H9 (cell line): ENCODE data around the gene GRID1. TPM values are rescaled to one million over a fixed set of nuclear protein-coding genes. Genes with fewer than 3 reads are reported as not detected.

ENCODE experiments used
- DNase-seq: peaks from one replicate; pipeline ENCODE4 v3.0.0-alpha.2; 2017
- H2AFZ ChIP-seq: one replicate; pipeline ENCODE4 v1.6.1; 2013; ENCODE audit warnings: mild to moderate bottlenecking, low read length, control low read depth, moderate library complexity
- H2AK5ac ChIP-seq: 2 replicates; pipeline ENCODE4 v1.6.1; 2013; ENCODE audit warnings: low read length, control low read depth, mixed read lengths; ENCODE audit not compliant: insufficient read length
- H2BK120ac ChIP-seq: one replicate; pipeline ENCODE4 v1.6.1; 2013; ENCODE audit warnings: low read depth, mild to moderate bottlenecking, low read length, control low read depth, inconsistent platforms; ENCODE audit not compliant: poor library complexity, severe bottlenecking
- H2BK12ac ChIP-seq: 2 replicates; pipeline ENCODE4 v1.6.1; 2013; ENCODE audit warnings: low read length, control low read depth, mixed read lengths, low read depth; ENCODE audit not compliant: insufficient read length
- H2BK15ac ChIP-seq: 2 replicates; pipeline ENCODE4 v1.6.1; 2013; ENCODE audit warnings: low read depth, low read length, control low read depth
- H2BK20ac ChIP-seq: one replicate; pipeline ENCODE4 v1.6.1; 2013; ENCODE audit warnings: low read depth, mild to moderate bottlenecking, low read length, control low read depth, inconsistent platforms; ENCODE audit not compliant: poor library complexity, severe bottlenecking
- H2BK5ac ChIP-seq: 2 replicates; pipeline ENCODE4 v1.6.1; 2013; ENCODE audit warnings: low read length, control low read depth, mixed read lengths; ENCODE audit not compliant: insufficient read length
- H3K14ac ChIP-seq: 2 replicates; pipeline ENCODE4 v1.6.1; 2013; ENCODE audit warnings: low read length, control low read depth; ENCODE audit not compliant: insufficient read depth
- H3K18ac ChIP-seq: 2 replicates; pipeline ENCODE4 v1.6.1; 2013; ENCODE audit warnings: low read depth, mild to moderate bottlenecking, mixed read lengths, low read length, control low read depth; ENCODE audit not compliant: insufficient read length
- H3K23ac ChIP-seq: 2 replicates; pipeline ENCODE4 v1.6.1; 2013; ENCODE audit warnings: low read length, control low read depth, mixed read lengths, low read depth; ENCODE audit not compliant: insufficient read length
- H3K23me2 ChIP-seq: 2 replicates; pipeline ENCODE4 v1.6.1; 2013; ENCODE audit warnings: low read depth, mild to moderate bottlenecking, mixed read lengths, low read length, control low read depth; ENCODE audit not compliant: insufficient read length, poor library complexity, severe bottlenecking
- H3K27ac ChIP-seq: 2 replicates; pipeline ENCODE4 v1.5.1; 2013; ENCODE audit warnings: low read length, control low read depth, mixed read lengths, low read depth; ENCODE audit not compliant: insufficient read length
- H3K27me3 ChIP-seq: 2 replicates; pipeline ENCODE4 v1.6.1; 2013; ENCODE audit warnings: low read length, control low read depth, inconsistent platforms; ENCODE audit not compliant: insufficient read depth
- H3K4ac ChIP-seq: 2 replicates; pipeline ENCODE4 v1.6.1; 2013; ENCODE audit warnings: low read depth, mild to moderate bottlenecking, control low read depth, inconsistent platforms, low read length, moderate library complexity
- H3K4me1 ChIP-seq: 2 replicates; pipeline ENCODE4 v1.6.1; 2013; ENCODE audit warnings: low read length, control low read depth, inconsistent platforms; ENCODE audit not compliant: insufficient read depth
- H3K4me2 ChIP-seq: 2 replicates; pipeline ENCODE4 v1.6.1; 2013; ENCODE audit warnings: low read length, control low read depth, mixed read lengths; ENCODE audit not compliant: insufficient read length, insufficient read depth
- H3K56ac ChIP-seq: 2 replicates; pipeline ENCODE4 v1.6.1; 2013; ENCODE audit warnings: low read depth, mild to moderate bottlenecking, mixed read lengths, low read length, control low read depth; ENCODE audit not compliant: insufficient read length
- H3K79me1 ChIP-seq: 2 replicates; pipeline ENCODE4 v1.6.1; 2013; ENCODE audit warnings: low read depth, mild to moderate bottlenecking, moderate library complexity, low read length, control low read depth, inconsistent platforms; ENCODE audit not compliant: insufficient read depth, poor library complexity, severe bottlenecking
- H3K79me2 ChIP-seq: 2 replicates; pipeline ENCODE4 v1.6.1; 2013; ENCODE audit warnings: low read length, control low read depth, inconsistent platforms; ENCODE audit not compliant: insufficient read depth
- H3K9ac ChIP-seq: 2 replicates; pipeline ENCODE4 v1.6.1; 2013; ENCODE audit warnings: low read length, control low read depth, mixed read lengths; ENCODE audit not compliant: insufficient read length; ENCODE audit errors: extremely low read depth
- H3K9me3 ChIP-seq: one replicate; pipeline ENCODE4 v1.6.1; 2013; ENCODE audit warnings: low read depth, low read length, inconsistent platforms; ENCODE audit not compliant: control insufficient read depth
- H3T11ph ChIP-seq: one replicate; pipeline ENCODE4 v1.6.1; 2013; ENCODE audit warnings: mild to moderate bottlenecking, low read length, control low read depth, inconsistent platforms
- H4K20me1 ChIP-seq: one replicate; pipeline ENCODE4 v1.6.1; 2013; ENCODE audit not compliant: control insufficient read depth, insufficient read length, insufficient read depth
- H4K5ac ChIP-seq: 2 replicates; pipeline ENCODE4 v1.6.1; 2013; ENCODE audit warnings: low read depth, mild to moderate bottlenecking, mixed read lengths, low read length, control low read depth; ENCODE audit not compliant: insufficient read length
- H4K8ac ChIP-seq: replicated peaks from 2 replicates; pipeline ENCODE4 v1.6.1; 2013; ENCODE audit warnings: low read length, control low read depth, mixed read lengths, low read depth; ENCODE audit not compliant: insufficient read length
- H4K91ac ChIP-seq: 2 replicates; pipeline ENCODE4 v1.6.1; 2013; ENCODE audit warnings: low read depth, mild to moderate bottlenecking, moderate library complexity, mixed read lengths, low read length, control low read depth; ENCODE audit not compliant: insufficient read length
- H3K27ac Mint-ChIP-seq, 3 experiments: 2 replicates in 2 of 3; 3 replicates in 1 of 3; pipeline ENCODE4 v1.8.0; 2020 to 2021; ENCODE audit warnings: mixed read lengths in 3 of 3, mild to moderate bottlenecking in 1 of 3, moderate library complexity in 1 of 3
- H3K27me3 Mint-ChIP-seq: 2 replicates; pipeline ENCODE4 v1.8.0; 2021; ENCODE audit warnings: low read depth, mild to moderate bottlenecking, moderate library complexity, mixed read lengths
- H3K36me3 Mint-ChIP-seq, 3 experiments: 2 replicates in 2 of 3; 3 replicates in 1 of 3; pipeline ENCODE4 v1.8.0; 2020 to 2021; ENCODE audit warnings: low read depth in 3 of 3, mixed read lengths in 3 of 3; ENCODE audit not compliant: insufficient read depth in 1 of 3
- H3K4me1 Mint-ChIP-seq, 2 experiments: 2 replicates each; pipeline ENCODE4 v1.8.0; 2020; ENCODE audit warnings: mixed read lengths in 2 of 2
- H3K4me3 Mint-ChIP-seq, 2 experiments: 2 replicates in 1 of 2; 3 replicates in 1 of 2; pipeline ENCODE4 v1.8.0; 2020 to 2021; ENCODE audit warnings: mild to moderate bottlenecking in 2 of 2, mixed read lengths in 2 of 2, moderate library complexity in 1 of 2
- H3K9me3 Mint-ChIP-seq, 2 experiments: 2 replicates in 1 of 2; 3 replicates in 1 of 2; pipeline ENCODE4 v1.8.0; 2020; ENCODE audit warnings: mild to moderate bottlenecking in 2 of 2, mixed read lengths in 2 of 2, moderate library complexity in 1 of 2
- WGBS: extraction: QIAGEN DNeasy Blood & Tissue Kit; methylation state at CpG from one replicate; pipeline ENCODE4 v1.1.7; 2013; ENCODE audit warnings: missing lambda C conversion rate, low lambda C conversion rate, mixed read lengths; ENCODE audit not compliant: insufficient read length; ENCODE audit errors: extremely low coverage; 5-methylcytosine and 5-hydroxymethylcytosine counted together
- total RNA-seq: library from RNA; stranded (reverse); gene quantifications from 2 replicates; pipeline ENCODE4 v1.2.1, GENCODE V29; 2021
- TF ChIP-seq, protein P1 (sequence below): fragments of 200-600 bp; sonication (generic); conservative IDR thresholded peaks from 3 replicates; pipeline ENCODE4 v1.8.0; 2021; ENCODE audit warnings: antibody characterized with exemption, mild to moderate bottlenecking

Gene GRID1
- total RNA-seq, 1 experiment from 2014 or later: 0.35 TPM

DNA sequence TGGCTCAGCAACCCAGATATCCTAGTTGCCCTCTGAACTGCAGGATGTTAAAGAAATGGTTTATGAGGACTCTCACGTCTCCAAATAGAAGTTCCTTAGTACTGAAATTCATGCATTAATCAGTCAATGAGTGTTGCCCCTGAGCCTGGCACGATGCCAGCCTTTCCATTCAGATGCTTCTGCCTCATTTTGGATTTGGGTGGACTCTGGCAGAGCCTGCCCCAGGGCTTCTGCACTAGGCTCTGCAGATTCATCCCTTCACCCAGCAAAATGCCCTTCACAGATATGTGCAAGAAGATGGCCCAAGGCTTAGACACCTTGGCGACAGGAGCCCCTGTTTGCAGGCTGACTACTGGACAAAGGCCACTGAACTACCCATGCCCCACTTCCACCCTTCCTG, 747.8 kb downstream of the GRID1 start:
- Histone ChIP-seq H3K23ac (no peak overlapping the region), H3K18ac (no peak overlapping the region), H3K14ac (no peak overlapping the region), H3K27ac (no peak overlapping the region), H4K91ac (no peak overlapping the region), H3K27me3 (no peaks in the 10 kb centered on the region), H4K8ac (no peak overlapping the region), H3K9me3 (no peaks in the 10 kb centered on the region), H2BK20ac (no peak overlapping the region), H4K20me1 (no peaks in the 10 kb centered on the region), H3K9ac (no peak overlapping the region), H2AK5ac (no peak overlapping the region), H3K4me1 (no peaks in the 10 kb centered on the region), H2AFZ (no peak overlapping the region), H2BK15ac (no peak overlapping the region), H3K4me2 (no peak overlapping the region), H3K56ac (no peak overlapping the region), H3K79me2 (no peaks in the 10 kb centered on the region), H4K5ac (no peak overlapping the region), H2BK5ac (no peak overlapping the region), H2BK12ac (no peak overlapping the region), H2BK120ac (no peak overlapping the region), H3K23me2 (no peaks in the 10 kb centered on the region), H3T11ph (no peak overlapping the region), H3K4ac (no peak overlapping the region), H3K79me1 (no peaks in the 10 kb centered on the region)
- no peaks in the 10 kb centered on the region for H3K4me1 Mint-ChIP-seq
- no peak overlapping the region for H3K27ac Mint-ChIP-seq
- H3K36me3 Mint-ChIP-seq: no peaks in the 10 kb centered on the region
- H3K9me3 Mint-ChIP-seq: no peaks in the 10 kb centered on the region
- WGBS: no CpG with 5 or more reads among the region's 3 CpGs
- TF ChIP-seq, protein P1, sequence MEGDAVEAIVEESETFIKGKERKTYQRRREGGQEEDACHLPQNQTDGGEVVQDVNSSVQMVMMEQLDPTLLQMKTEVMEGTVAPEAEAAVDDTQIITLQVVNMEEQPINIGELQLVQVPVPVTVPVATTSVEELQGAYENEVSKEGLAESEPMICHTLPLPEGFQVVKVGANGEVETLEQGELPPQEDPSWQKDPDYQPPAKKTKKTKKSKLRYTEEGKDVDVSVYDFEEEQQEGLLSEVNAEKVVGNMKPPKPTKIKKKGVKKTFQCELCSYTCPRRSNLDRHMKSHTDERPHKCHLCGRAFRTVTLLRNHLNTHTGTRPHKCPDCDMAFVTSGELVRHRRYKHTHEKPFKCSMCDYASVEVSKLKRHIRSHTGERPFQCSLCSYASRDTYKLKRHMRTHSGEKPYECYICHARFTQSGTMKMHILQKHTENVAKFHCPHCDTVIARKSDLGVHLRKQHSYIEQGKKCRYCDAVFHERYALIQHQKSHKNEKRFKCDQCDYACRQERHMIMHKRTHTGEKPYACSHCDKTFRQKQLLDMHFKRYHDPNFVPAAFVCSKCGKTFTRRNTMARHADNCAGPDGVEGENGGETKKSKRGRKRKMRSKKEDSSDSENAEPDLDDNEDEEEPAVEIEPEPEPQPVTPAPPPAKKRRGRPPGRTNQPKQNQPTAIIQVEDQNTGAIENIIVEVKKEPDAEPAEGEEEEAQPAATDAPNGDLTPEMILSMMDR: no peak
- 0 out of 2 replicates have a peak, but pooled peaks cover 1% of the 10 kb centered on the region for H3K27me3 Mint-ChIP-seq
- no peak for DNase-seq
- H3K4me3 Mint-ChIP-seq: no peak overlapping the region
